Hepatocyte (in vitro differentiated cells): Measurements from ENCODE around the gene DPEP1. TPM values are rescaled to one million over a fixed set of nuclear protein-coding genes. Genes with fewer than 3 reads are reported as not detected.
"Not testable (repeated sequence)": the region's sequence is repeated elsewhere in the genome, so short reads cannot be mapped to it uniquely, and the experiment has no call there.

ENCODE experiments used
- DNase-seq: peaks from one replicate; pipeline ENCODE4 v3.0.0-alpha.2; 2016; ENCODE audit warnings: low spot score
- H2AFZ ChIP-seq: fragments of 200-600 bp; sonication (generic); 2 replicates; pipeline ENCODE4 v1.6.0; 2016; ENCODE audit warnings: antibody characterized with exemption, mild to moderate bottlenecking
- H3K27ac ChIP-seq: fragments of 200-600 bp; sonication (generic); 2 replicates; pipeline ENCODE4 v1.5.1; 2016; ENCODE audit warnings: mild to moderate bottlenecking
- H3K27me3 ChIP-seq: fragments of 200-600 bp; sonication (generic); 2 replicates; pipeline ENCODE4 v1.6.1; 2016
- H3K36me3 ChIP-seq: fragments of 200-600 bp; sonication (generic); replicated peaks from 2 replicates; pipeline ENCODE4 v1.5.1; 2016; ENCODE audit warnings: low read depth; ENCODE audit not compliant: insufficient read depth
- H3K4me1 ChIP-seq: fragments of 200-600 bp; sonication (generic); 2 replicates; pipeline ENCODE4 v1.5.1; 2016; ENCODE audit warnings: mild to moderate bottlenecking, moderate library complexity; ENCODE audit not compliant: insufficient read depth
- H3K4me2 ChIP-seq: fragments of 200-600 bp; sonication (generic); 2 replicates; pipeline ENCODE4 v1.6.0; 2016
- H3K4me3 ChIP-seq: fragments of 200-600 bp; sonication (generic); 2 replicates; pipeline ENCODE4 v1.5.1; 2016; ENCODE audit warnings: mild to moderate bottlenecking
- H3K79me2 ChIP-seq: fragments of 200-600 bp; sonication (generic); 2 replicates; pipeline ENCODE4 v1.6.0; 2017; ENCODE audit warnings: mild to moderate bottlenecking
- H3K9me2 ChIP-seq: fragments of 200-600 bp; sonication (generic); replicated peaks from 2 replicates; pipeline ENCODE4 v1.6.0; 2017; ENCODE audit warnings: mild to moderate bottlenecking; ENCODE audit not compliant: insufficient read depth
- H3K9me3 ChIP-seq: fragments of 200-600 bp; sonication (generic); 2 replicates; pipeline ENCODE4 v1.5.1; 2016; ENCODE audit warnings: low read depth, mild to moderate bottlenecking
- H4K20me1 ChIP-seq: fragments of 200-600 bp; sonication (generic); 2 replicates; pipeline ENCODE4 v1.6.0; 2016; ENCODE audit warnings: mild to moderate bottlenecking; ENCODE audit not compliant: insufficient read depth, poor library complexity, severe bottlenecking
- CTCF ChIP-seq: fragments of 200-600 bp; sonication (generic); IDR thresholded peaks from 2 replicates; pipeline ENCODE4 v1.5.1; 2016; ENCODE audit warnings: antibody characterized with exemption, mild to moderate bottlenecking; ENCODE audit not compliant: poor library complexity
- EZH2 ChIP-seq: fragments of 200-600 bp; sonication (generic); IDR thresholded peaks from 2 replicates; pipeline ENCODE4 v1.6.1; 2016; ENCODE audit warnings: antibody characterized with exemption, mild to moderate bottlenecking, borderline replicate concordance
- EZH2phosphoT487 ChIP-seq: fragments of 200-600 bp; sonication (generic); IDR thresholded peaks from one replicate; pipeline ENCODE4 v1.6.1; 2018; ENCODE audit warnings: antibody characterized with exemption, mild to moderate bottlenecking, low read depth, moderate library complexity; ENCODE audit not compliant: unreplicated experiment, severe bottlenecking
- WGBS: methylation state at CpG from one replicate; pipeline ENCODE4 v1.1.6; 2016; ENCODE audit warnings: low lambda C conversion rate; ENCODE audit errors: missing lambda C conversion rate; 5-methylcytosine and 5-hydroxymethylcytosine counted together
- polyA plus RNA-seq: library from polyadenylated mRNA; unstranded; fragments of >200 nt; fragmentation: Nextera tagmentation; extraction: Ambion mirVana; gene quantifications from 2 replicates; pipeline ENCODE4 v1.2.1, GENCODE V29; 2016
- total RNA-seq: library from RNA; depleted of rRNA; stranded (reverse); fragments of >200 nt; gene quantifications from 2 replicates; pipeline ENCODE4 v1.2.3, GENCODE V29; 2014

DPEP1 gene
- total and polyA plus RNA-seq, 2 experiments from 2014 or later, result 48.3 to 106 TPM

GRCh38 chr16:89570342-89570923, 43.0 kb upstream of the DPEP1 start:
- Histone ChIP-seq H3K4me2 (no peak overlapping the region), H3K9me3 (no peaks in the 10 kb centered on the region), H3K36me3 (no peaks in the 10 kb centered on the region), H3K79me2 (no peaks in the 10 kb centered on the region), H3K4me1 (peaks cover 25% of the 10 kb centered on the region), H3K9me2 (no peaks in the 10 kb centered on the region), H2AFZ (no peak overlapping the region), H3K4me3 (no peak overlapping the region), H3K27ac (no peak overlapping the region), H4K20me1 (peaks cover 2% of the 10 kb centered on the region), H3K27me3 (peaks cover 17% of the 10 kb centered on the region)
- TF ChIP-seq EZH2, result no peak
- no peak for TF ChIP-seq EZH2phosphoT487
- TF ChIP-seq CTCF, result no peak
- 90% methylated on average over 14 of the region's 30 CpGs for WGBS
- DNase-seq, result no peak

- not testable (repeated sequence) for H3K9me3 ChIP-seq, H2AFZ ChIP-seq, DNase-seq, H3K4me2 ChIP-seq, H3K36me3 ChIP-seq, H3K4me3 ChIP-seq, H4K20me1 ChIP-seq, H3K9me2 ChIP-seq, H3K27ac ChIP-seq, H3K79me2 ChIP-seq
- 85% methylated on average over 3 of the region's 36 CpGs for WGBS
- Histone ChIP-seq H3K27me3 (peaks cover 20% of the 10 kb centered on the region), H3K4me1 (peaks cover 22% of the 10 kb centered on the region)
These were observed 42.4 kb upstream of the DPEP1 start for GRCh38 chr16:89570983-89571598.

- Histone ChIP-seq H3K9me2 (no peaks in the 10 kb centered on the region), H4K20me1 (no peaks in the 10 kb centered on the region), H3K36me3 (no peaks in the 10 kb centered on the region), H3K4me2 (no peak overlapping the region), H3K27ac (no peak overlapping the region), H3K4me3 (no peak overlapping the region), H3K27me3 (peaks cover 25% of the 10 kb centered on the region), H2AFZ (no peak overlapping the region), H3K9me3 (no peaks in the 10 kb centered on the region), H3K4me1 (peaks cover 21% of the 10 kb centered on the region), H3K79me2 (no peaks in the 10 kb centered on the region)
- TF ChIP-seq CTCF (no peak), EZH2 (no peak), EZH2phosphoT487 (no peak)
- no peak for DNase-seq
- WGBS, result 89% methylated on average over 17 of the region's 18 CpGs
These were observed 41.8 kb upstream of the DPEP1 start for GRCh38 chr16:89571636-89572035.

- no peak overlapping the region for H3K4me2 ChIP-seq
These were observed 41.4 kb upstream of the DPEP1 start for GRCh38 chr16:89572073-89572484.

More at GRCh38 chr16:89572073-89572484, 41.4 kb upstream of the DPEP1 start:
- 73% methylated on average over 14 of the region's 14 CpGs for WGBS
- no peak overlapping the region for H2AFZ ChIP-seq
- no peak overlapping the region for H3K27ac ChIP-seq
- H3K27me3 ChIP-seq, result peaks cover 25% of the 10 kb centered on the region
- H4K20me1 ChIP-seq, result no peaks in the 10 kb centered on the region
- peaks cover 21% of the 10 kb centered on the region for H3K4me1 ChIP-seq
- H3K4me3 ChIP-seq, result no peak overlapping the region
- H3K79me2 ChIP-seq, result no peaks in the 10 kb centered on the region
- H3K9me3 ChIP-seq, result no peaks in the 10 kb centered on the region
- H3K9me2 ChIP-seq, result no peaks in the 10 kb centered on the region
- TF ChIP-seq EZH2phosphoT487 (no peak), EZH2 (no peak)
- DNase-seq, result no peak
- H3K36me3 ChIP-seq, result no peaks in the 10 kb centered on the region
